GM18858 (cell line): ENCODE data around the gene FAM217A.
A peak's percentile ranks its signal among the peaks of the same experiment; 100 is the strongest.

Source experiments
- ATAC-seq: cut with Tn5 transposase; IDR thresholded peaks from one replicate; pipeline ENCODE4 v1.9.1; 2021; ENCODE audit not compliant: unreplicated experiment

Gene FAM217A

GRCh38 chr6:4023240-4023639, 55.7 kb downstream of the FAM217A start:
- no peak for ATAC-seq

GRCh38 chr6:4021854-4022695, 56.9 kb downstream of the FAM217A start:
- no peak for ATAC-seq

DNA sequence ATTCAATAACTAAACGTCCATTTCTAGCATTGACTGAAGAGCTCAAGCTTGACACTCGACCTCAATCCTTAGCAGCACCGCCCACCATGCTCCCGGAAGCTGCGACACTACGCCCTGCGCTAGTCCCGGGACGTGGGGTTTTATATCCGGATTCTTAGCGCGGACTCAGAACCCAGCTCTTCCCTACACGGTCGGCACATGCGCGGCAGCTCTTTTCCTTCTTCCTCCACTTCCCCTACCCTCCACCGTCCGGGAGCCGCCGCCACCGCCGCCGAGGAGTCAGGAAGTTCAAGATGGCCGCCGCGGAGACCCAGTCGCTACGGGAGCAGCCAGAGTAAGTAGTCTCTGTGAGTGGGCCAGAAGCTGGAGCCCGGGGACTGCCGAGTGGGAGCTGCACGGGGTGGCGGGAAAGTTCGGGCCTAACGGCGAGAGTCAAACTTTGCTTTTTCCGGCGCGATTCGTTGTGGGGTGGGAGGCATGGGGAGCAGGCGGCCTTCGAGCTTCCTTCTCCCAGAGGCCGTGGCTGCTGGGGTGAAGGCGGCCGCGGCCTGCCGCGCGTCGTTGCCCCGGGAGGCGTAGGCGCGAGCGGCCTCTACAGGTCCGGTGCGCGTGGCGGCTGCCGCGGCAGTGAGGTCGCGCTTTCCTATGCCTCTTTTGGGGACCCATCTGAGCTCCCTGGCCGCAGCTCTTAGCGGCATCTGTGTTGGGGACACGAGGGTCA, 57.6 kb downstream of the FAM217A start:
- ATAC-seq, result peak; percentile 49

DNA sequence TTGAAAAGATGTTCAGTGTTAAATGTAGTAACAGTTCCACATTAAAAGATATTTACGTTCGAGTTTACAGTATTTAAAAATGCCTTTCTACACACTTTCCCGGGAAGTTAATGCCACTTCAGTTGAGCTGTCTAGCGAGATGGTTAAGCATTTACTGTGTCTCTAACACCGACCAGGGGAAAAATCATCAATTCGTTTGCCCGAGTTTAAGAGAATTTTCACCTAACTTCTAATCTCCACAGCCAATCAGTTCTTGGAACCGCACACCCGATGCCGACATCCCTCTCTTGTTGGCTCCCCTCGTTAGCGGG, 58.2 kb downstream of the FAM217A start:
- no peak for ATAC-seq

GRCh38 chr6:4018924-4019236, 60.1 kb downstream of the FAM217A start:
- no peak for ATAC-seq
